DND-41 (cell line): Measurements from ENCODE around the gene RAC2.

ENCODE experiments used
- EZH2 ChIP-seq: IDR thresholded peaks from 3 replicates; pipeline ENCODE4 v1.6.1; 2012; ENCODE audit warnings: borderline replicate concordance, low read depth, mild to moderate bottlenecking, moderate library complexity, low read length, inconsistent platforms; ENCODE audit not compliant: severe bottlenecking
- TF ChIP-seq, protein P1 (sequence below): IDR thresholded peaks from 2 replicates; pipeline ENCODE4 v1.5.1; 2012; ENCODE audit warnings: borderline replicate concordance, low read length, moderate library complexity, mild to moderate bottlenecking; ENCODE audit not compliant: poor library complexity, severe bottlenecking; ENCODE audit errors: extremely low read depth

- TF ChIP-seq, protein P1, sequence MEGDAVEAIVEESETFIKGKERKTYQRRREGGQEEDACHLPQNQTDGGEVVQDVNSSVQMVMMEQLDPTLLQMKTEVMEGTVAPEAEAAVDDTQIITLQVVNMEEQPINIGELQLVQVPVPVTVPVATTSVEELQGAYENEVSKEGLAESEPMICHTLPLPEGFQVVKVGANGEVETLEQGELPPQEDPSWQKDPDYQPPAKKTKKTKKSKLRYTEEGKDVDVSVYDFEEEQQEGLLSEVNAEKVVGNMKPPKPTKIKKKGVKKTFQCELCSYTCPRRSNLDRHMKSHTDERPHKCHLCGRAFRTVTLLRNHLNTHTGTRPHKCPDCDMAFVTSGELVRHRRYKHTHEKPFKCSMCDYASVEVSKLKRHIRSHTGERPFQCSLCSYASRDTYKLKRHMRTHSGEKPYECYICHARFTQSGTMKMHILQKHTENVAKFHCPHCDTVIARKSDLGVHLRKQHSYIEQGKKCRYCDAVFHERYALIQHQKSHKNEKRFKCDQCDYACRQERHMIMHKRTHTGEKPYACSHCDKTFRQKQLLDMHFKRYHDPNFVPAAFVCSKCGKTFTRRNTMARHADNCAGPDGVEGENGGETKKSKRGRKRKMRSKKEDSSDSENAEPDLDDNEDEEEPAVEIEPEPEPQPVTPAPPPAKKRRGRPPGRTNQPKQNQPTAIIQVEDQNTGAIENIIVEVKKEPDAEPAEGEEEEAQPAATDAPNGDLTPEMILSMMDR: no peak
- TF ChIP-seq EZH2: no peak
These were observed 59.7 kb downstream of the RAC2 start for GRCh38 chr22:37184380-37184755.
